HEK293 (cell line): Measurements from ENCODE around the gene AHRR.

ENCODE experiments used
- CTCF ChIA-PET: fragments of 350-600 bp; formaldehyde crosslinking; extraction: SDS; loops from one replicate; lab custom pipeline; 2021; ENCODE audit warnings: antibody characterized with exemption; lab: Yijun Ruan, JAX
- POLR2A ChIA-PET: fragments of 300-600 bp; formaldehyde crosslinking; extraction: SDS; loops from one replicate; lab custom pipeline; 2020; ENCODE audit warnings: antibody characterized with exemption, inconsistent platforms; lab: Yijun Ruan, JAX
- H3K27ac ChIP-seq: fragments of 200-500 bp; sonication (Bioruptor generic); 2 replicates; pipeline ENCODE4 v1.5.1; 2014; ENCODE audit warnings: low read depth, low read length, control low read depth, inconsistent platforms; ENCODE audit errors: extremely low read depth
- H3K36me3 ChIP-seq, 2 experiments: fragments of 200-500 bp in 1 of 2; sonication (Bioruptor generic) in 1 of 2; 1 replicate in 1 of 2; 2 replicates in 1 of 2; pipeline ENCODE4 v1.5.1; 2014 to 2017; ENCODE audit warnings: inconsistent platforms in 2 of 2, low read length in 2 of 2; ENCODE audit not compliant: control insufficient read depth in 2 of 2, insufficient read depth in 1 of 2
- H3K4me1 ChIP-seq: fragments of 200-500 bp; sonication (Bioruptor generic); 2 replicates; pipeline ENCODE4 v1.5.1; 2014; ENCODE audit warnings: mild to moderate bottlenecking, low read length, inconsistent platforms; ENCODE audit not compliant: control insufficient read depth, insufficient read depth
- H3K4me3 ChIP-seq: 2 replicates; pipeline ENCODE4 v1.5.1; 2011; ENCODE audit warnings: low read depth, mild to moderate bottlenecking, control low read depth, low read length, moderate library complexity
- H3K9me3 ChIP-seq: fragments of 200-500 bp; sonication (Bioruptor generic); 2 replicates; pipeline ENCODE4 v1.5.1; 2014; ENCODE audit warnings: low read depth, low read length, inconsistent platforms; ENCODE audit not compliant: control insufficient read depth, insufficient read depth
- GLIS1 ChIP-seq: fragments of 450-650 bp; formaldehyde crosslinking; IDR thresholded peaks from 2 replicates; pipeline ENCODE4 v1.5.1; 2016; ENCODE audit warnings: missing biosample characterization, missing genetic modification characterization
- HOXC10 ChIP-seq: sonication (generic); formaldehyde crosslinking; IDR thresholded peaks from 2 replicates; pipeline ENCODE4 v1.8.1; 2023; ENCODE audit warnings: mild to moderate bottlenecking, missing genetic modification reagents
- KLF7 ChIP-seq: fragments of 450-650 bp; formaldehyde crosslinking; IDR thresholded peaks from 2 replicates; pipeline ENCODE4 v1.5.1; 2016; ENCODE audit warnings: missing biosample characterization, missing genetic modification characterization, borderline replicate concordance
- PRDM1 ChIP-seq: fragments of 450-650 bp; formaldehyde crosslinking; IDR thresholded peaks from 2 replicates; pipeline ENCODE4; 2016; ENCODE audit warnings: missing biosample characterization, missing genetic modification characterization
- SCRT2 ChIP-seq: fragments of 450-650 bp; formaldehyde crosslinking; IDR thresholded peaks from 2 replicates; pipeline ENCODE4 v1.5.1; 2016; ENCODE audit warnings: missing biosample characterization, missing genetic modification characterization
- ZBTB17 ChIP-seq: fragments of 450-650 bp; formaldehyde crosslinking; IDR thresholded peaks from 2 replicates; pipeline ENCODE4 v1.5.1; 2016; ENCODE audit warnings: missing biosample characterization, missing genetic modification characterization
- ZNF510 ChIP-seq: fragments of 450-650 bp; formaldehyde crosslinking; IDR thresholded peaks from 2 replicates; pipeline ENCODE4 v1.5.1; 2018; ENCODE audit warnings: mild to moderate bottlenecking, missing genetic modification characterization, missing biosample characterization; ENCODE audit not compliant: insufficient replicate concordance
- ZNF610 ChIP-seq: fragments of 450-650 bp; formaldehyde crosslinking; IDR thresholded peaks from 2 replicates; pipeline ENCODE4 v1.5.1; 2016; ENCODE audit warnings: missing biosample characterization, missing genetic modification characterization, borderline replicate concordance
- ZNF626 ChIP-seq: fragments of 450-650 bp; sonication (Bioruptor Pico); formaldehyde crosslinking; IDR thresholded peaks from 2 replicates; pipeline ENCODE4 v1.5.1; 2018; ENCODE audit warnings: missing biosample characterization, missing genetic modification characterization, inconsistent platforms
- ZNF664 ChIP-seq: fragments of 450-650 bp; formaldehyde crosslinking; IDR thresholded peaks from 2 replicates; pipeline ENCODE4 v1.5.1; 2016; ENCODE audit warnings: missing biosample characterization, missing genetic modification characterization
- ZNF76 ChIP-seq: fragments of 450-650 bp; formaldehyde crosslinking; IDR thresholded peaks from 2 replicates; pipeline ENCODE4; 2016; ENCODE audit warnings: low read depth, missing biosample characterization, missing genetic modification characterization, borderline replicate concordance
- TF ChIP-seq, protein P1 (sequence below): fragments of 450-650 bp; formaldehyde crosslinking; IDR thresholded peaks from 2 replicates; pipeline ENCODE4 v1.5.1; 2016; ENCODE audit warnings: missing biosample characterization, missing genetic modification characterization, borderline replicate concordance
- TF ChIP-seq, protein P2 (sequence below): sonication (generic); formaldehyde crosslinking; IDR thresholded peaks from 2 replicates; pipeline ENCODE4 v1.8.1; 2022; ENCODE audit warnings: mild to moderate bottlenecking, moderate library complexity, missing genetic modification reagents
- TF ChIP-seq, protein P3 (sequence below): fragments of 450-650 bp; formaldehyde crosslinking; IDR thresholded peaks from 2 replicates; pipeline ENCODE4 v1.5.1; 2016; ENCODE audit warnings: missing biosample characterization, missing genetic modification characterization, low read depth
- TF ChIP-seq, protein P4 (sequence below): fragments of 450-650 bp; formaldehyde crosslinking; IDR thresholded peaks from 2 replicates; pipeline ENCODE4 v1.5.1; 2016; ENCODE audit warnings: missing biosample characterization, missing genetic modification characterization

The AHRR gene

DNA sequence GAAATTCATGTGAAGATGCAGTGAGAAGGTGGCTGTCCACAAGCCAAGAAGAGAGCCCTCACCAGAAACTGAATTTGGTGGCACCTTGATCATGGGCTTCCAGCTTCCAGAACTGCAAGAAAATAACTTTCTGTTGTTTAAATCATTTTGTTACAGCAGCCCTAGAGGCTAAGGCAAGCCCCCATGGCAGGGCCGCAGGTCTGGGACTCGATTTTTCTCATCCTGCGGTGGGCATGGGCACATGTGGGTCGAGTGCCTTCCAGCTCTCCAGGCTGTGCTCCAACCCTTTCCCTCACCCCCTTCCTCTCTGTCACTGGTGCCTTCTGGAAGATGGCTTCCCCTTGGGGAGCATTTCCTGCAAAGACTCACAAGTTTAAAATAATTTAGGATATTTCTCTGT lies 40.7 kb downstream of the AHRR start (continued):
- TF ChIP-seq, protein P1, sequence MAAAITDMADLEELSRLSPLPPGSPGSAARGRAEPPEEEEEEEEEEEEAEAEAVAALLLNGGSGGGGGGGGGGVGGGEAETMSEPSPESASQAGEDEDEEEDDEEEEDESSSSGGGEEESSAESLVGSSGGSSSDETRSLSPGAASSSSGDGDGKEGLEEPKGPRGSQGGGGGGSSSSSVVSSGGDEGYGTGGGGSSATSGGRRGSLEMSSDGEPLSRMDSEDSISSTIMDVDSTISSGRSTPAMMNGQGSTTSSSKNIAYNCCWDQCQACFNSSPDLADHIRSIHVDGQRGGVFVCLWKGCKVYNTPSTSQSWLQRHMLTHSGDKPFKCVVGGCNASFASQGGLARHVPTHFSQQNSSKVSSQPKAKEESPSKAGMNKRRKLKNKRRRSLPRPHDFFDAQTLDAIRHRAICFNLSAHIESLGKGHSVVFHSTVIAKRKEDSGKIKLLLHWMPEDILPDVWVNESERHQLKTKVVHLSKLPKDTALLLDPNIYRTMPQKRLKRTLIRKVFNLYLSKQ (tag by site-specific recombination): no peak
- TF ChIP-seq ZNF76: no peak
- TF ChIP-seq ZNF510: no peak
- TF ChIP-seq, protein P2, sequence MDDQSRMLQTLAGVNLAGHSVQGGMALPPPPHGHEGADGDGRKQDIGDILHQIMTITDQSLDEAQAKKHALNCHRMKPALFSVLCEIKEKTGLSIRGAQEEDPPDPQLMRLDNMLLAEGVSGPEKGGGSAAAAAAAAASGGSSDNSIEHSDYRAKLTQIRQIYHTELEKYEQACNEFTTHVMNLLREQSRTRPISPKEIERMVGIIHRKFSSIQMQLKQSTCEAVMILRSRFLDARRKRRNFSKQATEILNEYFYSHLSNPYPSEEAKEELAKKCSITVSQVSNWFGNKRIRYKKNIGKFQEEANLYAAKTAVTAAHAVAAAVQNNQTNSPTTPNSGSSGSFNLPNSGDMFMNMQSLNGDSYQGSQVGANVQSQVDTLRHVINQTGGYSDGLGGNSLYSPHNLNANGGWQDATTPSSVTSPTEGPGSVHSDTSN (CRISPR knock-in tag): no peak
- TF ChIP-seq HOXC10 (CRISPR knock-in tag): no peak
- TF ChIP-seq, all 188 proteins: peak for 0

DNA sequence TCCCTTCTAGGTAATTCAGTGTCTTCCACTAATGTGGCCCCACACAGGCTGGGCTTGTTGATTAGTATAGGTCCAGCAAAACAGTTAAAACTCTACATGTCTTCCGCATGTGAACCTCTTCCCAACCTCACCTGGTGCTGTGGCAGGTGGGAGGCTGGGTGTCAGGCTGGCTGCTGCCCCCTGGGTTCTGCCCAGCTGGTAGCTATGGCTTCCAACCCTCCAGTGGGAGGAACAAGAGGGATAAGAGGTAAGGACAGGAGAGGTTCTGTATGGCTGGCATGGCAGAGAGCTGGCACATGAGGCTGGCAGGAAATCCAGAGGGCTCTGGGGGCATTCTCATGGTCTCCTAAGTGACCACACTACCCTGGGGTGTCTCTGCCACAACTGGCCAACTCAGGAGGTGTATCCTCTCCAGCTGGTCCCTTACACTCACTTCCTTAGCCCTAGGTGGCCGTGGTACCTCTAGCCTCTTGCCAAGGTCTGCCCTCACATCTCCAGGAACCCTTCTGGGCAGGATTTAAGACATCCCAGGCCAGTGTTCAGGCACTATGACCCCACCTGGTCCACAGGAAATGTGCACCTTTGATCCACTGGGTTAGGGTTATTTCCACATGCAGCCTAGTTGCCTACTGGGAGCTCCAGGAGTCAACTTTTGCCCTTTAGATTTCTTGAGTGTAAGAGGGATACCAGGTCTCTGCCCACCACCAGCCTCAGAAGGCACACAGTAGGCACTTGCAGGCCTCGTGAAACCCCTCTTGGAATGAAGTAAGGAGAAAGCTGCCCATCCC lies 41.7 kb downstream of the AHRR start:
- no peak overlapping the region for H3K27ac ChIP-seq
- H3K4me1 ChIP-seq: no peaks in the 10 kb centered on the region
- H3K36me3 ChIP-seq: no peaks in the 10 kb centered on the region
- CTCF ChIA-PET: interaction anchor here (0.6 to 1.9 kb wide), 6 partner anchors 13 to 68 kb away, joined by 3 to 5 read pairs (median 4); no protein-coding TSS in a partner anchor
- TF ChIP-seq ZNF610: no peak
- TF ChIP-seq KLF7 (tag by site-specific recombination): no peak
- TF ChIP-seq, protein P3, sequence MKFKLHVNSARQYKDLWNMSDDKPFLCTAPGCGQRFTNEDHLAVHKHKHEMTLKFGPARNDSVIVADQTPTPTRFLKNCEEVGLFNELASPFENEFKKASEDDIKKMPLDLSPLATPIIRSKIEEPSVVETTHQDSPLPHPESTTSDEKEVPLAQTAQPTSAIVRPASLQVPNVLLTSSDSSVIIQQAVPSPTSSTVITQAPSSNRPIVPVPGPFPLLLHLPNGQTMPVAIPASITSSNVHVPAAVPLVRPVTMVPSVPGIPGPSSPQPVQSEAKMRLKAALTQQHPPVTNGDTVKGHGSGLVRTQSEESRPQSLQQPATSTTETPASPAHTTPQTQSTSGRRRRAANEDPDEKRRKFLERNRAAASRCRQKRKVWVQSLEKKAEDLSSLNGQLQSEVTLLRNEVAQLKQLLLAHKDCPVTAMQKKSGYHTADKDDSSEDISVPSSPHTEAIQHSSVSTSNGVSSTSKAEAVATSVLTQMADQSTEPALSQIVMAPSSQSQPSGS: no peak
- TF ChIP-seq ZBTB17 (tag by site-specific recombination): no peak
- no peak overlapping the region for H3K4me3 ChIP-seq
- no peaks in the 10 kb centered on the region for H3K9me3 ChIP-seq
- POLR2A ChIA-PET: no interaction called here

DNA sequence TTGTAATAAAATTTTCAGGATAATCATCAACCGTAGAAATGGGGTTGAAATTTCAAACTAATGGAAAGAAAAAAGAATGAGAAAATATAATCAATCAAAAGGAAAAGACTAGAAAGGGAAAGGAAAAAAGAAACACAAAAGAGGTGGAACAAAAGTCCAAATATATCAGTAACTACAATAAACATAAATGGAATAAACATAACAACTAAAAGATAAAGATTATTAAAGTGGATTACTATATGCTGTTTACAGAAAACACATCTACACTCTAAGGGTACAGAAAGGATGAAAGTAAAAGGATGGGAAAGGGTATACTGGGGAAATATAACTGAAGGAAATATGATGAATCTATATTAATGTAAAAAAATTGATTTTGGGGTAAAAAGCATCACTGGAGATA lies 43.0 kb downstream of the AHRR start:
- H3K27ac ChIP-seq: no peak overlapping the region
- H3K4me1 ChIP-seq: no peaks in the 10 kb centered on the region
- CTCF ChIA-PET: interaction anchor here (1.2 kb wide), 1 partner anchor 47 kb away, joined by 4 read pairs; no protein-coding TSS in a partner anchor
- no peaks in the 10 kb centered on the region for H3K36me3 ChIP-seq
- H3K4me3 ChIP-seq: no peak overlapping the region
- H3K9me3 ChIP-seq: no peaks in the 10 kb centered on the region
- POLR2A ChIA-PET: no interaction called here
- TF ChIP-seq PRDM1 (tag by site-specific recombination) (0 out of 2 replicates have a peak, but pooled peaks have one; percentile 37), ZNF626 (no peak)
- TF ChIP-seq, all 188 proteins: peak for 1

DNA sequence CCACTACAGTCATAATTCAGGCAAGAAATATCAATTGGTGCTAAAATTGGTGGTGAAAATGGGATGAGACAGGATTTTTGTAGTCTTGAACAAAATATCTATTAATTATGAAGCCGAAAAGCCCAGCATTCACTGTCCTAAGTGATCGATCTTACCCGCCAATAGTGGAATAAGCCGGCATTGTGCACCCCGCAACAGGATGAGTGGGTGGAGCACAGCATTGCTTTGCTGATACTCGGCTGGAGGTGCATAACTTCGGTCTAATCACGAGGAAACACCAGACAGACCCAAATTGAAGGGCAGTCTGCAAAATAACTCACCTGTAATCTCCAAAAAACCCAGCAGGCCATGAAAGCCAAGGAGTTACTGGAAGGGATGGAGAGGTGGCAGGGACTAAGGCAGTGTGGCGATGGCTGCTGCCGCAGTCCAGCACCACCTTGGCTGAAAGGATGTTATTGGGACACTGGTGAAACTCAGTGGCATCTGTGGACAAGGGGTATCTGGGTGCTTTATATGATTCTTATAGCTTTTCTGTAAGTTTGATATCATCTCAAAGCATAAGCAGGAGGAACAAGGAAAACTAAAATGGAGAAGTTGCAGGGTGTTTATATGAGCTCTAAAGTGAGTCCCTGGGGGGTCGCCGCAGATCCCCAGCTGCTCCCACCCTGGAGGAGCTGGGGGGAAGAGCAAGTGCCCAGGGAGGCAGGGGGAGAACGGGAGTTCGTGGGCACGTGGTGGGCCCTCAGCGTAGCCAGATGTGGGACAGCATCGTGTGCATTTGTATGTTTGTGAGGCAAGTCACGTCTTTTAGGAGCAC lies 45.2 kb downstream of the AHRR start:
- no peaks in the 10 kb centered on the region for H3K9me3 ChIP-seq
- H3K4me3 ChIP-seq: no peak overlapping the region
- H3K4me1 ChIP-seq: no peaks in the 10 kb centered on the region
- peak; percentile 68 for TF ChIP-seq GLIS1 (tag by site-specific recombination)
- no peak for TF ChIP-seq ZNF664
- TF ChIP-seq, protein P4, sequence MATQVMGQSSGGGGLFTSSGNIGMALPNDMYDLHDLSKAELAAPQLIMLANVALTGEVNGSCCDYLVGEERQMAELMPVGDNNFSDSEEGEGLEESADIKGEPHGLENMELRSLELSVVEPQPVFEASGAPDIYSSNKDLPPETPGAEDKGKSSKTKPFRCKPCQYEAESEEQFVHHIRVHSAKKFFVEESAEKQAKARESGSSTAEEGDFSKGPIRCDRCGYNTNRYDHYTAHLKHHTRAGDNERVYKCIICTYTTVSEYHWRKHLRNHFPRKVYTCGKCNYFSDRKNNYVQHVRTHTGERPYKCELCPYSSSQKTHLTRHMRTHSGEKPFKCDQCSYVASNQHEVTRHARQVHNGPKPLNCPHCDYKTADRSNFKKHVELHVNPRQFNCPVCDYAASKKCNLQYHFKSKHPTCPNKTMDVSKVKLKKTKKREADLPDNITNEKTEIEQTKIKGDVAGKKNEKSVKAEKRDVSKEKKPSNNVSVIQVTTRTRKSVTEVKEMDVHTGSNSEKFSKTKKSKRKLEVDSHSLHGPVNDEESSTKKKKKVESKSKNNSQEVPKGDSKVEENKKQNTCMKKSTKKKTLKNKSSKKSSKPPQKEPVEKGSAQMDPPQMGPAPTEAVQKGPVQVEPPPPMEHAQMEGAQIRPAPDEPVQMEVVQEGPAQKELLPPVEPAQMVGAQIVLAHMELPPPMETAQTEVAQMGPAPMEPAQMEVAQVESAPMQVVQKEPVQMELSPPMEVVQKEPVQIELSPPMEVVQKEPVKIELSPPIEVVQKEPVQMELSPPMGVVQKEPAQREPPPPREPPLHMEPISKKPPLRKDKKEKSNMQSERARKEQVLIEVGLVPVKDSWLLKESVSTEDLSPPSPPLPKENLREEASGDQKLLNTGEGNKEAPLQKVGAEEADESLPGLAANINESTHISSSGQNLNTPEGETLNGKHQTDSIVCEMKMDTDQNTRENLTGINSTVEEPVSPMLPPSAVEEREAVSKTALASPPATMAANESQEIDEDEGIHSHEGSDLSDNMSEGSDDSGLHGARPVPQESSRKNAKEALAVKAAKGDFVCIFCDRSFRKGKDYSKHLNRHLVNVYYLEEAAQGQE (tag by site-specific recombination): peak; percentile 57; the same call in 1 of the 2 replicates
- no peak for TF ChIP-seq SCRT2 (tag by site-specific recombination)
- TF ChIP-seq, all 188 proteins: peak for 2
- ChIA-PET CTCF (interaction anchor here (0.7 to 1.2 kb wide), 2 partner anchors 31 to 52 kb away, joined by 3 read pairs; no protein-coding TSS in a partner anchor), POLR2A (no interaction called here)
- H3K36me3 ChIP-seq: no peaks in the 10 kb centered on the region
- no peak overlapping the region for H3K27ac ChIP-seq
